Renal cortical epithelial cell (primary cell): ENCODE data around the gene PCGF3. TPM values are rescaled to one million over a fixed set of nuclear protein-coding genes. Genes with fewer than 3 reads are reported as not detected.
"Not testable (repeated sequence)": the region's sequence is repeated elsewhere in the genome, so short reads cannot be mapped to it uniquely, and the experiment has no call there.

ENCODE experiments used
- DNase-seq: peaks from one replicate; pipeline ENCODE4 v3.0.0-alpha.2; 2011; ENCODE audit warnings: low read depth
- total RNA-seq: library from RNA; depleted of rRNA; stranded (reverse); fragments of >200 nt; gene quantifications from 2 replicates; pipeline ENCODE4 v1.2.3, GENCODE V29; 2014

The PCGF3 gene
- total RNA-seq, 1 donor from 2014 or later: 86.6 TPM

DNA sequence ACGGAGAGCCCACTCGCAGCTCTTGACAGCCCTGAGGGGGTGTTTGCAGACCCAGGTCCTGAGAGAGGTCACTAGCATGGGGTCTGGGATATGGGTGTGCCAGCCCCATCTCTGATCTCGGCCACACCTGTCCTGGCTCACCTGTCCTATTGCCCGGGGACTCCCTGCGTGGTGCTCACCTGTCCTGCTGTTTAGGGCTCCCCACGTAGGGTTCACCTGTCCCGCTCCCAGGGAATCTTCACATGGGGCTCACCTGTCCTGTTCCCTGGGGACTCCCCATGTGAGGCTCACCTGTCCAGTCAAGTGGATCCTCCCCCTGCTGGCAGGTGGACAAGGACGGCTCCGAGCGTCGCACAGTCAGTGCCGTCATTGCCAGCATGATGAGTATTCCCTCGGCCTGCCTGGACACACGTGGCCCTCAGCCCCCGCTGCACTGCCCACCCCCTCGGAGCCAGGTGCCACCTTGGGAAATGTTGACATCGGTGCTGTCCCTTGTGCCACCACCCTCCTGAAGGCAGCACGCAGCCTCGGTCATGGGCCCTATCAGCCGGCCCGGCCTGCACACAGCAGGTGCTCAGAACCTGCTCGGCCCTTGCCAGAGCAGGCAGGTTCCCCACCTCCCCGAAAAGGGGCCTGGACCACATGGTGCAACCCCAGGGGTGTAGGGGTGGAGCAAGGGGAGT is 23.0 kb upstream of the PCGF3 start:
- no peak for DNase-seq

DNA sequence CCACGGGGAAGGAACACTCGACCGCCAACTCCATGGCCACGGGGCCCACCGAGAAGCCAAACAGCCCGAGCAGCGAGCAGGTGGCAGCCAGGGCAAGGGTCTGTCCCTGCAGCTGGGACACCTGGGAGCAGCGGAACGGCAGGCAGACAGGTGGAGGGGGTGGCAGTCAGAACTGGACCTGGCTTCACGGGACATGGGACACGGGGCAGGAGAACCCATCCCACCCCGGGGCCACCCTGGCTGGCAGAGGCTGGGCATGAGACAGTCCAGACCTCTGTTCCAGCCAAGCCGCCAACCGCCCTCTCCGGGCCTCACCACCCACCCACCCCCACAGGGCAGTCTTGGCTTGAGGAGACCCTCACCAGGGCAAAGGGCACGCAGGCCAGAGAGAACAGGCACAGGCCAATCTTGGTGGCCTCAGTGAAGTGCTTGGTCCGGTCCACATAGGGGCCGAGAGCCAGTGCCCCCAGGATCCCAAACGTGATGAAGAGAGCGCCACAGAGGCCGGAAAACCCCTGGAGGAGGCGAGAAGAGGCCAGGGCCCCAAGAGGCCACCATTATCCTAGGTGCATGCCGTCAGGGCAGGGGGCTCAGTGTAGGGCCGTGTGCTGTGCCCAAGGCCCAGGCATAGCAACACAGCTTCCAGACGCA is 22.3 kb upstream of the PCGF3 start:
- no peak for DNase-seq

DNA sequence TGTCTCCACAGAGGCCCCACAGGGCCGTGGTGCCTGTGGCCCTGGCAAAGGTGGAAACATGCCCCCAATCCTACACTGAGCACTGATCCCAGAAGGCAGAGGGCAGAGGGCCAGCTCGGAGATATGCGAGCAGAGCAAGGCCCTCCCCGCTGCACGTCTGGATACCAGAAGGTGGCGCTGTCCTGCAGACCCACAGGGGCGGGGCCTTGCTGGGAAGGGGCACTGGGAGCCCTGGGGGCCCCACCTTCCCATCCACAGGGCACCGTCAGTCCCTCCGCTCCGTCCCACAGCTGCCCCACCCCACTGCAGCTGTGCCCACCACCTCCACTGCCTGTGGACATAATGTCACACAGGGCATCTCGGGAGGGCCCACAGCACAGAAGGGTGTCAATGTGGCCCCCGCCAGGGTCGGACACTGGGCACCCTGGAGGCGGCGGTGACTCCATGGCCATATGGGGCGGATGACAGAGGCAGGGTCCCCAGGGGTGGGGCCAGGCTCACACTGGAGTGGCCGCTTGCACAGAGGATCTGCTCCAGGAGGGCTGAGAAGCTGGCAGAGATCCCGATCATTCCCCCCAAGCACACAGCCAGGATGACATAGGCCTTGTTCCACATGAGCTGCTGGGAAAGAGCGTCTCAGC is 21.5 kb upstream of the PCGF3 start:
- peak; percentile 30 for DNase-seq

DNA sequence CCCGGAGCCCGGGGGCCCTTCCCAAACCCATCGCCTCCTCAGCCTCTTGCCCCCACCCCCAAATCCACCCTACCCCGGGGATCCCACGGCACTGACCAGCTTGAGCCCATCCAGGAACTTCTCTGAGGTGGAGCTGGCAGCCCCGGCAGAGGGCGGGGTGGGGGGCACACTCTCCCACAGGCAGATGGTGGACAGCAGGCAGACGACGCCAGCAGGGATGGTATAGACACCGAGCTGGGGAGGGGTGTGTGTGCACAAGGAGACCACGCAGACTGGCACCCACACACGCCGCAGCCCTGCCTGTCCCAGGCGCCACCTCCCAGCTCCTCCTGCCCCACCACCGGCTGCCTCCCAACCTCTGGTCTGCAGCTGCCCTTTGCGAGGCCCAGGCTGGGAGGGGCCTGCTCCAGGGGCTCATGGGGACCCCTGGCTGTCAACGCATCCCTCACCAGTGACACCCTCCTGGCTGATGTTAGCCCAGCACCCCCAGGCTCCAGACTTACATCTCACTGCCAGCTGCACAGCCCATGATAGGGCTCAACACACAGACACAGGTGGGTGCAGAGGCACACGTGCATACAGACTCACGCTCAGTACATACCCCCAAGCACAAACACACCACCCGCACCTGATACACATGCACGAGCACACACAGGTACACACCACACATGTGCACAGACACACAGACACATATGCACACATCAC is 20.9 kb upstream of the PCGF3 start:
- DNase-seq: no peak

DNA sequence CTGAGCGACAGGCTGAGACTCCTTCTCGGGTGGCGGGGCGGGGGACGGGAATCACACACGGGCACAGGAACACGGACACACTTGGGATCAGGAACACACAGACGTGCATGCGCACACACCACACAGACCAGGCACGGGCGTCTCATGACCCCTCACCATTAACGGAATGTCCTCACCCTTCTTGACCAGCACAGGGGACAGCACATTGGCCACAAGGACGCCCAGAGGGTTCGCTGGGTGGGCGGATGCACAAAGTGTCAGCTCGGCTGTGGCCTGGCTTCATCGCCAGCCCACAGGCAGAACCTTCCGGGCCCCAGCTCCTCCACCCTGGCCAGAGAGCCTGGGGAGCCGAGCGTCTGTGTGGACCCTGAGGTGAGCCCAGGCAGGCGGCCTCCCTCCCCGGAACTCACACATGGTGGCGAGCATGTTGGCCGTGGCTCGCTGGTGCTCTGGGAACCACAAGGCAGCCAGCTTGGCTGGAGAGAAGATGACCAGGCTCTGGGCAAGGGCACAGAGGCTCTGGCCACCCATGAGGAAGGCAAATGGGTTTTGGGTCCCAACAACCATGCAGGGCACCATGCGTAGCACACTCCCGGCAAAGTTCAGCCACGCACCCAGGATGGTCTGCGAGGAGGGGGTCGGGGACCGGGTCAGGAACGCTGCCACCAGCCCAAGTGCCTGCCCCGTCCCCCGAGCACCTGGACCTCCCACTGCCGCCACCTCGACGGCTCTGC is 19.8 kb upstream of the PCGF3 start:
- DNase-seq: no peak

DNA sequence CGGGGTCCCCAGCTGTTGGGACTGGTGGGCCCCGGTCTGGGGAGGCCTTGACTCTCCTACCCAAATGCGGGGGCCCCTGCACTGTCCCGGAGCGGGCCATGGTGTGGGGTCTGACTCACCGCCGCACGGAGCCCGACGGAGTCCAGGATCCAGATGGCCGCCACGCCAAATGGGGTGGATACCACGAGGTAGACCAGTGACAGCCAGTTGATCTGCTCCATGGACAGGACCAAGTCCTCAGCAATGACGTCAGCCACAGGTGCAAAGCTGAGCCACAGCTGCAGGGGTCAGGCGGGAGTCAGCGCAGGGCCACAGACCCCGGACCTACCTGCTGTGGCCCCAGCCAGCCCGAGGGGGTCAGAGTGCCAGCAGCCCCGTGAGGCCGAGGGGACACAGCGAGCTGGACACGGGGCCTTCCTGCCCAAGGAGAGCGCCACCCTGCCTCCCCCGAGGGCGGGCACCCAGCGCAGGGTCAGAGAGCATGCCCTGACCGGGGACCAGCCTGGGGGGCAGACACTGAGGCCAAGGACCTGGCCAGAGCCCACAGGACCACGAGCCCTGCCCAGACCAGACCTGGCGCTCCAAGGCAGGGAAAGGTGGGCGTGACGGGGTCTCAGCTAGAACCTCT is 19.1 kb upstream of the PCGF3 start:
- DNase-seq: no peak

DNA sequence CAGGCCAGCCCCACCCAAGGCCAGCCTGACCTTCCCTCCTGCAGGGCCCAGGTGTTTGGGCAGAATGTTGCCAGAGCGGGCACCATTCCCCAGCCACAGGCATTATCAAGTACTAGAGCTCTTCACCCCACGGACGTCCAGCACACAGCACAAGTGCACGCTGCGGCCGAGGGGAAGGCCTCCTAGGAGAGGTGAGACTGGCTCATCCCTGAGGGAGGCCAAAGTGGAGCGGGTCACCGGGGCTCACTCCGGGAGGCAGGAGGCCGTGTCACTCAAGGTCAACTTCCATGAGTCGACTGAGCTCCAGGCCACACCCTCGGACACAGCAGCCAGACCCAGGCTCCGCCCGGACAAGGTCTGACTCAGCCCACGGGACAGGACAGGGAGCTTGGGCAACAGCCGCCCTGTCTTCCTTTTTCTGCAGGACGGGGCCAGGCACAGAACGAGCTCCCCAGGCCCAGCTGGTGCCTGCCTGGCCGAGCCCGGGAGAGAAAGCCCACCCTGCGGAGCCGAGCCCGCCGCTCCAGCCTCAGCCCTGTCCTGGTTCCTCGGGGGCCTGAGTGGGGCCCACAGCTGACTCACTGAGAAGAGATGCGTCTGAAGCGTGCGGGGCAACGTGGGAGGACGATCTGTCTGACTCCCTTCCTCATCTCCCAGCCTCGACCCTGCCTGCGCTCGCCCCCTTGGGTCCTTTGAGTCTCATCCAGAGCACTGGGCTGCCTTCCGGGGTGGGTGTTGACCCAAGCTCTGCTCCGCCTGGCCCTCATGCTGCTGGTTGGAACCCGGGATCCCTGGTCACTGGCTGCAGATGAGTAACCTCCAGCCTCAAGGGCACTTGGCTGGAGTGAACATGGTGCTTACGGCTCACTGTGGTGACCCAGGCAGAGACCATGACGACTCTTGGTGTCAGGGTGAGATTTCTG is 18.3 kb upstream of the PCGF3 start:
- peak; percentile 84 for DNase-seq

DNA sequence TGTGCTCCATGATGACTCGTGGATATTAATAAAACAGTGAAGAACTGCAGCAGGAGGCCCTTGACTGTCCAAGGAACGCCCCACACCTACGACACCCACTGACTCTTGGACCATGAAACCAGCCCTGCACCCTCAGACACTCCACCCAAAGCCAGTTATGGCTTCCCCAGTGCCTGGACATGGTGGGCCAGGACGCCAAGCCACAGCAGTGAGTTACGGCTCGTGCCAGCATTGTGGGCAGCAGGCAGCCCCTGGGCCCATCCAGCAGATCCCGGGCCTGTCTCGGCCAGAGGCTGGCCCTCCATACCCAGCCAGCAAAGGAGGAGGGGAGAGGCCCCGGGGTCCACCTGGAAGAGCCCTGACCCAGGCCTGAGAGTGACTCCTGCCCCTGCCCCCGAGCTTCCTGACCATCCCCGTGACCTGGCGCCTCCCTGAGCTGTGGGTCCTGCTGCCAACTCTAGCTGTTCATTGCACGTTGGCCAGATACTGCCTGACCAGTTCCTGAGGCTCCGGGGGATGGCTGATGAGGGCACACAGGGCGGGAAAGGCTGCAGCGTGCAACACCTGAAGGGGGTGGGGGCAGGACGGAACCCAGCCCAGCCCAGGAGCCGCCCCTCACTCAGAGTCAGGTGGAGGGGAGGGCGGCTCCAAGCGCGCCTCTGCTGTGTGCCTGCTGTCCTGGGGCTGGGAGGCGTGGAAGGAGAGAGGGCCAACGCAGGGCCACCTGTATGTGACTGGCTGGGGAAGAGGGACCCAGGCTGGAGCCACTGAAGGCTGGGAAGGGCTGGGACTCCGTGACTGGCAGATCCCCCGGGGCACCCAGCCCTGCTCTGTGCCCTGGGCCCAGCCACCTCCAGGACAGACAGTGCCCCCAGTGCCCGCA is 17.4 kb upstream of the PCGF3 start:
- DNase-seq: no peak

DNA sequence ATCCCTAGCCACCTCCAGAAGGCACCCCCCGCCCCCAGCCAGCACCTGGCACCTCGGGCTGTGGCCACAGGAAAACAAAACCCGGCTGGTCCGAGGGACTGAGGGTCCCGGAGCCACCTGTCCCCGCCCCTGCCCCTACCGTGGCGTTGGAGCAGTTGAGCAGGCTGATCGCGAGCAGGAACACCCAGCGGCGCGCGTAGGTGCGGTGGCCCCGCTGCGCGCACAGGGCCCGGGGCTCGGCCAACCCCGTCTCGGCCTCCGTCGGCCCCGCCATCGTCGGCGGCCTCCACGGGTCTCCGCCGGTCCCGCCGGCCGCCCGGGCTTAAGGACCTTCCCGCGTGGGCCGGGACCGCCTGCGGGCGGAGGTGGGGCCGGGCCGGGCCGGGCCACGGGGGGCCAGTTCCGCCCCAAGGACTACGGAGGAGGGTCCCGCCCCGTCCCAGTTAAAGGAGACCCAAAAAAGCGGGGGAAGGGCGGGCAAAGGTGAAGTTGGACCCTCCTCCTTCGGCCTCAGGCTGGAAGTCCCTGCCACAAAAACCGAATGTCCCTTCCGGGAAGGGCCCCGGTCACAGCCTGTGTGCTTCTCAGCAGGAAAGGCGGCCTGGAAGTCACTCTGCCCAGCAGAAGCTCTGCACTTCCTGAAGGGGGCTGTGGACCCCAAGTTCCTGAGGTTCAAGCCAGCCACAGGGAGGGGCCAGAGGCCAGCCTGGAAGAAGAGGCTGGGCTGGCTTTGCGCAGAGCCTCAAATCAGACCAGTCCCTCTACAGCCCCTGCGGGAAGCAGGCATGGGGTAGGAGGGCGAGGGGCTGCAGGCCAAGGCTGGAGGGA is 16.6 kb upstream of the PCGF3 start, which contains the start of gene SLC49A3:
SLC49A3 (minus strand) TSS at position 298 of the 828 bp plus-strand sequence; CDS start at position 274, 24 bp downstream.
- DNase-seq: no peak

DNA sequence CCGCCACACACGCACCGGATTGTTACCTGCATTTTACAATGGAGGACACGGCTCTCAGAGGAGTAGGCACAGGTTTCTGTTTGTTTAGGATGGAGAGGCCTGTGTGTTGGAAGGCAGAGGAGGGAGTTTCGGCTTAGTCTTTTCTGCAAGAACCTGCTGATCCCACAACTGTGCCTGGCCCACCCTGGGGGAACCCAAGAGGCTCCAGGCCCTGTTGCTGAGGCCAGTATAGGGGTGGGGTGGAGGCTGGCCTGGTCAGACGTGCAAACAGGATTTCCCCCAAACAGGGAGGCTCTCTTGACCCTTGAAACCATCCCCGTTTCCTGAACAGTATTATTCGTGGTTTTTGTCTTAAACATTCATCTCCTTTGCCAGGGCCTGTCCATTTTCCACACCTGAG is 15.9 kb upstream of the PCGF3 start:
- no peak for DNase-seq

DNA sequence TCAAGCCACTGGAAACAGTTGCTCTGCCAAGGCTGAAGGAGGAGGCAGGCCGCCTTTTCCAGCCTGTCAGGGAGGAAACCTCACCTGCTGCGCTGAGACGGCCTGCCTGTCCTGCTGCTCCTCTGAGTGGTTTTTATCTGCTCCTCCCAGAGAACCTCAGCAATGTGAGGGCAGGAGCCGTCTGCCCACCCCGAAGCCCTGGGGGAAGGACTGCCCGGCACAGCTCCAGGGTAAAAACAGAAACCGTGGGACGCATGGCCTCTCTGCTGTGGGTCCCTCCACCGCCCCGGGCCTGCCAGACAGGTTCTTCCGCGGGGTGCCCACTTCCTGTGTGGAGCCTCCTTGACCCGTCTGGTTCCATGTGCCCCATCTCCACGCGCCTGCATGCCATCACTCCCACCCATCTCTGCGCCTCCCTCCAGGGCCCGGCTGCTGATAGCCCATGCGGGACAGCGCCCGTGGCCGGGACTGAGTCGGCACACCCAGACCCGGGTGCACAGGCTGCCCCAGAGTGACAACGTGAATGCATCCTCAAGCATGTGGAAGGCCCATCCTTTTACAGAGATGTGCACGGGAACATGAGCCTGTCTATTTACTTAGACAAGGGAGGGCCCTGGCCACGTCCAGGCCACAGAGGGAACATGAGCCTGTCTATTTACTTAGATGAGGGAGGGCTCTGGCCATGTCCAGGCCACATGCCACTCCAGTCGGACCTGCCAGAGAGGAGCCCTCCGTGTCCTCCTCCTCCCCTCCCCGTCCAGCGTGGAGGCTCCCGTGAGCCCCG is 12.7 kb upstream of the PCGF3 start:
- no peak for DNase-seq

DNA sequence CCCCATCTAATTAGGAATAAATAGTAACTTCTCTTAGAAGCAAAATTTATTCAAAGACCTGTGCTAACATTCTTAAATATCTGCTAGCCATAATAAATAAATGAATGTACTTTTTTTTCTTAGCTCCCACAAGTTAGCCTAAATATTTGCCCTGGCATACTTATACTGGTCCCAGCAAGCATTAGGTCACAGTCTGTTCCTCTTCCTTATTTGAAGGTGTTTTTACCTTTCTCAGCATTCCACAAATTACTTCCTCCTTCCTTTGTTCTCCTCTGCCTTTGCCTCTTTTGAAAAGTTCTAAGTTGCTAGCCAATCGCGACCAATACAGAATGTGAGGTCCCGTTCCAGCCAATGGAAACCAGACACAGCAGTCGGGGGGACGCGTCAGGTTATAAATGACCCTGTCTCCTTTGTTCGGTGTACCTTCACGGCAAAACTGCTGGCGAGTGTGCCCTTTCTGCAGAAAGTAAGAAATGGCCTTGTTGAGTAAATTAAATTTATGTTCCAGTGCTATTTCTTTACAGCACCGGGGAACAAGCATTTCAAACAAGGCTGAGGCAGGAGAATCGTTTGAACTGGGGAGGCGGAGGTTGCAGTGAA is 11.2 kb upstream of the PCGF3 start:
- not testable (repeated sequence) for DNase-seq

DNA sequence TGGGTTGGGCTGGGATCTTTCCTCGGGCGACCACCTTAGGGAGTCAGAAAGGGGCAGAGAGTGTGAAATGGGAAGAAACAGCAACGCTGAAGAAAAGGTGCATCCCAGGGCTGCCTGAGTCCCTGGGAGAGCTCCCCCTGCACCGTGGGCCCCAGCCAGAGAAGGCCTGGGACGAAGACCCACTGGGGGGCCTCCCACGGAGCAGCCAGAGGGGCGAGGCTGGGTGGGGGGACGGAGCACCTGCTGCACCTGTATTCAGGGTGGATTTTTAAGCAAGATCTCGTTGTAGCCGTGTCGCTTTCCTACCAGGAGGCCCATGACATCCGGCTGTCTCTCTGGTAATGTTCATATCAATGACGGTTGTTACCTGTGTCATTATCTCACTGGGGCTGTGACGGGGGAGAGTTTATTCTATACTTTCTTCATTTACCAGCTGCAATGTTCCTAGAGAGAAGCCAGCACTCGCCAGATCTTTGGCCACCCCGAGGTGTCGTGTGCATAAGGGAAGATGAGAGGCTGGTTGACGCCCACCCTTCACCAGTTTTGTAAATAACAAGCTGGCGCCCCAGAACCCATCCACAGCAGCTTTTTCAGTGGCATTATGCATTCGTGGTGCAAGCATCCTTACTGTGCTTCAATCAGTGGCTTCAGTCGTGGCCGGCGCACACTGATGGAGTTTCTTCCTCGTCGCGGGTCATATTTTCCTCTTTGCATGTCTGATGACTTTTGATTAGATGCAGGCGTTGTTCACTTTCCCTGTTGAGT is 5.6 kb upstream of the PCGF3 start:
- no peak for DNase-seq

DNA sequence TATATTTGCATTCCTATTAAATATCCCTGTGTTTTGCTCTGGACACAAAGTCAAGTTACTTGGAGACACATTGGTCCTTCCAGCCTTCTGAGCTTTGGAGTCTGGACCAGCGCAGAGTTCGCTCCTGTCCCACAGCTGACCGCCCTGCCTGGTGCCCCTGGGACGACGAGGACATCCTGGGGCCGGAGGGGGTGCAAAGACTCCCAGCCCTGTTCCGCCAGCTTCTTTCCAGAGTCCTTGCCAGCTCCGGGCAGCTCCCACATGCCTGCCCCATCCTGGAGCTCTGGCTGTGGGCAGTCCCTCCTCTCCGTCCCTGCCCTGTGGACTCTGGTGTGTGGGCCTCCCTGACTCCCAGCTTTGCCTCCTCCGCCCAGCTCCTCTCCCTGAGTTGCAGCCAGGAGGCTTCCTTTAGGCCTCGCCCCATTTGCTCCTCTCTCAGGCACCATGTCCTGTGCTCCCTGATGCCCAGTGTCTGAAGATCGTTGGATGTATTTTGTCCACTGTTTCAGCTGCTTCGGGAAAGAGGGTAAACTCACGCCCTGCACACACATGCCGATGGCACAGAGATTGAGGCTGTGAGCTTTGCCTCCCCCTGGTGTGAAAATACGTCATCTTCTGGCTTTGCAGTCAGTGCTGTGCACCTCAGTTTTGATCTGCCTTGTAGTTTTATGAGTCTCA is 4.9 kb upstream of the PCGF3 start:
- no peak for DNase-seq

DNA sequence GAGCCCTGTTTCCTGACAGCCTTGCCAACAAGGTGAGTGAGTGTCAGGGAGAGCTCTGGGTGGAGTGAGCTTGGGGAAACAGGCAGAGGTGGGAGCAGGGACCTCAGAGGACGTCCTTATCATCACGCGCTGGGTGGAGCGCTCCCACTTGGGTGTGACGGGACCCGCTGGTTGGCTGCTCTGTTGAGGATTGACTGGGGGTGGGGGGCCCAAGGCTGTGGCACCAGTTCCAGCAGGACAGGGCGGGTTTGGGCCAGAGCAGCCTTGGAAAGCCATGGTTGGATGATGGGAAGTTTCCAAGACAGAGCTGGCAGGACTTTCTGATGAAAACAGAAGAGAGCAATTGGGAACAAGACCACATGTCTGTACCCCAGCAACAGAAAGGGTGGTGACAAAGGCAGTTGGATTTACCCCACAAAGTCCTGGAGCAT is 3.0 kb upstream of the PCGF3 start:
- no peak for DNase-seq
